GM12878 (cell line): ENCODE data around the gene CTNNAL1. TPM values are rescaled to one million over a fixed set of nuclear protein-coding genes. Genes with fewer than 3 reads are reported as not detected.

Source experiments
- ATAC-seq: fragments of 200-7000 bp; cut with Tn5 transposase; 3 replicates; pipeline ENCODE4 v1.9.1; 2020; ENCODE audit warnings: mild to moderate bottlenecking, moderate library complexity
- BruUV-seq: library from RNA; stranded (reverse); fragments of 400-500 nt; replicated peaks from 2 replicates; lab custom pipeline; 2021; lab: Mats Ljungman, UMichigan
- CTCF ChIA-PET: fragments of 300-600 bp; sonication (Branson Sonifier 250); formaldehyde crosslinking; extraction: SDS; loops from one replicate; lab custom pipeline; 2021; ENCODE audit warnings: inconsistent platforms; lab: Yijun Ruan, JAX
- POLR2A ChIA-PET: fragments of 350-600 bp; formaldehyde crosslinking; extraction: SDS; loops from one replicate; lab custom pipeline; 2021; ENCODE audit warnings: inconsistent platforms; lab: Charles Lee
- RAD21 ChIA-PET: fragments of 300-600 bp; sonication (Branson Sonifier 250); formaldehyde crosslinking; loops from one replicate; lab custom pipeline; 2023; ENCODE audit warnings: antibody characterized with exemption; ENCODE audit not compliant: unreplicated experiment; lab: Charles Lee
- SMC1A ChIA-PET: fragments of 300-600 bp; sonication (Branson Sonifier 250); formaldehyde crosslinking; loops from one replicate; lab custom pipeline; 2023; ENCODE audit not compliant: unreplicated experiment, uncharacterized antibody; lab: Charles Lee
- DNase-seq: peaks from one replicate; pipeline ENCODE4 v3.0.0-alpha.2; 2011; ENCODE audit warnings: low read depth, low spot score
- FAIRE-seq: peaks from 3 replicates; lab custom pipeline; 2011; peaks lifted over from hg19 to GRCh38; lab: Jason Lieb, UNC
- H2AFZ ChIP-seq: 2 replicates; pipeline ENCODE4 v1.6.0; 2011; ENCODE audit warnings: low read depth, low read length, control low read depth; ENCODE audit not compliant: control insufficient read depth
- H3K27ac ChIP-seq: 2 replicates; pipeline ENCODE4 v1.5.1; 2011; ENCODE audit warnings: control low read depth; ENCODE audit not compliant: control insufficient read depth, insufficient read depth
- H3K27me3 ChIP-seq, 2 experiments: replicated peaks in 1 of 2; 2 replicates each; pipeline versions ENCODE4 v1.6.0 to v1.6.1; 2011; ENCODE audit warnings: low read length in 1 of 2; ENCODE audit not compliant: control insufficient read depth in 2 of 2, insufficient read depth in 2 of 2
- H3K36me3 ChIP-seq, 2 experiments: 2 replicates each; pipeline ENCODE4 v1.5.1; 2011; ENCODE audit warnings: low read length in 1 of 2; ENCODE audit not compliant: control insufficient read depth in 2 of 2, insufficient read depth in 2 of 2
- H3K4me1 ChIP-seq: 2 replicates; pipeline ENCODE4 v1.6.1; 2011; ENCODE audit warnings: mild to moderate bottlenecking, low read length, moderate library complexity, mixed read lengths; ENCODE audit not compliant: control insufficient read depth, insufficient read depth
- H3K4me2 ChIP-seq: 2 replicates; pipeline ENCODE4 v1.6.0; 2011; ENCODE audit warnings: control low read depth; ENCODE audit not compliant: control insufficient read depth, insufficient read depth
- H3K4me3 ChIP-seq: fragments of 200-600 bp; sonication (generic); 2 replicates; pipeline ENCODE4 v1.5.1; 2016
- H3K79me2 ChIP-seq: 2 replicates; pipeline ENCODE4 v1.6.0; 2011; ENCODE audit warnings: low read length; ENCODE audit not compliant: control insufficient read depth, insufficient read depth
- H3K9ac ChIP-seq: 2 replicates; pipeline ENCODE4 v1.8.0; 2011; ENCODE audit warnings: low read length, control low read depth, mixed read lengths; ENCODE audit not compliant: control insufficient read depth, insufficient read depth
- H3K9me3 ChIP-seq: replicated peaks from 3 replicates; pipeline ENCODE4 v1.5.1; 2011; ENCODE audit warnings: mild to moderate bottlenecking, low read length; ENCODE audit not compliant: control insufficient read depth, insufficient read depth
- H4K20me1 ChIP-seq: 2 replicates; pipeline ENCODE4 v1.6.0; 2011; ENCODE audit not compliant: control insufficient read depth, insufficient read depth
- ASH2L ChIP-seq: fragments of 300-600, 200-600 bp; sonication (generic); IDR thresholded peaks from 2 replicates; pipeline ENCODE4 v1.6.1; 2017; ENCODE audit warnings: low read depth, mild to moderate bottlenecking, borderline replicate concordance
- CBX5 ChIP-seq: sonication (generic); IDR thresholded peaks from 2 replicates; pipeline ENCODE4 v1.6.1; 2016; ENCODE audit warnings: low read depth, moderate library complexity, mild to moderate bottlenecking, inconsistent platforms
- EGR1 ChIP-seq, 2 experiments: IDR thresholded peaks; 1 replicate in 1 of 2; 2 replicates in 1 of 2; pipeline ENCODE4 v1.6.1; 2011 to 2012; ENCODE audit warnings: low read depth in 2 of 2, low read length in 2 of 2, borderline replicate concordance in 1 of 2, mild to moderate bottlenecking in 1 of 2, moderate library complexity in 1 of 2
- FOXK2 ChIP-seq: fragments of 450-650 bp; IDR thresholded peaks from 2 replicates; pipeline ENCODE4 v1.6.1; 2017; ENCODE audit warnings: mild to moderate bottlenecking, moderate library complexity
- GABPA ChIP-seq: IDR thresholded peaks from 2 replicates; pipeline ENCODE4 v1.6.1; 2014; ENCODE audit warnings: antibody characterized with exemption, low read depth, mild to moderate bottlenecking, inconsistent platforms
- HDAC2 ChIP-seq: fragments of 200-600 bp; sonication (generic); IDR thresholded peaks from 2 replicates; pipeline ENCODE4 v1.6.1; 2017
- IKZF1 ChIP-seq: fragments of 450-650 bp; conservative IDR thresholded peaks from 2 replicates; pipeline ENCODE4 v1.6.1; 2017; ENCODE audit warnings: antibody characterized with exemption, mild to moderate bottlenecking
- IKZF2 ChIP-seq, 2 experiments: fragments of 450-650 bp; IDR thresholded peaks; 2 replicates each; pipeline ENCODE4 v1.6.1; 2017; ENCODE audit warnings: mild to moderate bottlenecking in 2 of 2, moderate library complexity in 2 of 2
- KLF5 ChIP-seq: fragments of 450-650 bp; IDR thresholded peaks from 2 replicates; pipeline ENCODE4 v1.6.1; 2014; ENCODE audit warnings: mild to moderate bottlenecking; ENCODE audit not compliant: partially characterized antibody
- NFXL1 ChIP-seq: fragments of 450-650 bp; IDR thresholded peaks from 2 replicates; pipeline ENCODE4 v1.6.1; 2017; ENCODE audit warnings: antibody characterized with exemption, mild to moderate bottlenecking, borderline replicate concordance
- NFYA ChIP-seq: IDR thresholded peaks from 2 replicates; pipeline ENCODE4 v1.6.1; 2011; ENCODE audit warnings: low read depth, mild to moderate bottlenecking, low read length, improper control_type of control experiment, borderline replicate concordance
- PML ChIP-seq: IDR thresholded peaks from 2 replicates; pipeline ENCODE4 v1.6.1; 2012; ENCODE audit warnings: low read length, inconsistent platforms
- POLR2AphosphoS5 ChIP-seq: IDR thresholded peaks from 2 replicates; pipeline ENCODE4 v1.6.1; 2011; ENCODE audit warnings: mild to moderate bottlenecking, low read length, inconsistent platforms
- YY1 ChIP-seq: IDR thresholded peaks from 2 replicates; pipeline ENCODE4 v1.6.1; 2011; ENCODE audit warnings: low read depth, mild to moderate bottlenecking, low read length
- WGBS: methylation state at CpG from one replicate; pipeline ENCODE4 v1.1.6; 2016; ENCODE audit warnings: low lambda C conversion rate; ENCODE audit not compliant: insufficient replicate concordance, insufficient coverage; ENCODE audit errors: missing lambda C conversion rate; 5-methylcytosine and 5-hydroxymethylcytosine counted together
- in situ Hi-C: fragments of 300-500 bp; cut with MboI; formaldehyde crosslinking; loops from 9 replicates; pipeline ENCODE4 v1.14.3; 2018; ENCODE audit warnings: mixed read lengths
- intact Hi-C: fragments of 100-400 bp; cut with micrococcal nuclease; formaldehyde crosslinking; loops from one replicate; pipeline ENCODE4 v1.14.2; 2022; ENCODE audit not compliant: unreplicated experiment
- polyA plus RNA-seq, 11 experiments: library from polyadenylated mRNA; depleted of rRNA in 4 of 11; unstranded in 6 of 11; stranded (reverse) in 5 of 11; fragments of >200 nt; fragmentation: Nextera tagmentation in 4 of 11; fragmentation: Illumina TruSeq in 1 of 11; extraction: Ambion mirVana in 4 of 11; extraction: Trizol in 1 of 11; gene quantifications; 1 replicate in 1 of 11; 2 replicates in 10 of 11; pipeline versions ENCODE4 v1.2.1 to v1.2.3, GENCODE V29; 2011 to 2016; ENCODE audit warnings: inconsistent platforms in 2 of 11, missing spikeins in 2 of 11, low read depth in 1 of 11
- total RNA-seq, 4 experiments: library from RNA; depleted of rRNA in 3 of 4; stranded (reverse); fragments of >200 nt in 3 of 4; fragmentation: Illumina TruSeq in 1 of 4; extraction: Trizol in 1 of 4; gene quantifications; 2 replicates each; pipeline versions ENCODE4 v1.2.1 to v1.2.3, GENCODE V29; 2013 to 2021
- TF ChIP-seq, protein P1 (sequence below): fragments of 450-650 bp; formaldehyde crosslinking; IDR thresholded peaks from 2 replicates; pipeline ENCODE4 v1.5.0; 2022; ENCODE audit warnings: mild to moderate bottlenecking, missing genetic modification characterization
- TF ChIP-seq, protein P2 (sequence below): IDR thresholded peaks from 2 replicates; pipeline ENCODE4 v1.6.1; 2011; ENCODE audit warnings: low read depth, mild to moderate bottlenecking, low read length, moderate library complexity, borderline replicate concordance; ENCODE audit errors: extremely low read depth
- TF ChIP-seq, protein P3 (sequence below): fragments of 450-650 bp; IDR thresholded peaks from 2 replicates; pipeline ENCODE4 v1.6.1; 2017; ENCODE audit warnings: antibody characterized with exemption, mild to moderate bottlenecking, moderate library complexity

Gene CTNNAL1
- total and polyA plus RNA-seq, 10 of the 15 experiments (the other 5 are each of a cell fraction or from before 2014, with no cell fraction given): 16.3 to 82.5 (median 45.2) TPM

DNA sequence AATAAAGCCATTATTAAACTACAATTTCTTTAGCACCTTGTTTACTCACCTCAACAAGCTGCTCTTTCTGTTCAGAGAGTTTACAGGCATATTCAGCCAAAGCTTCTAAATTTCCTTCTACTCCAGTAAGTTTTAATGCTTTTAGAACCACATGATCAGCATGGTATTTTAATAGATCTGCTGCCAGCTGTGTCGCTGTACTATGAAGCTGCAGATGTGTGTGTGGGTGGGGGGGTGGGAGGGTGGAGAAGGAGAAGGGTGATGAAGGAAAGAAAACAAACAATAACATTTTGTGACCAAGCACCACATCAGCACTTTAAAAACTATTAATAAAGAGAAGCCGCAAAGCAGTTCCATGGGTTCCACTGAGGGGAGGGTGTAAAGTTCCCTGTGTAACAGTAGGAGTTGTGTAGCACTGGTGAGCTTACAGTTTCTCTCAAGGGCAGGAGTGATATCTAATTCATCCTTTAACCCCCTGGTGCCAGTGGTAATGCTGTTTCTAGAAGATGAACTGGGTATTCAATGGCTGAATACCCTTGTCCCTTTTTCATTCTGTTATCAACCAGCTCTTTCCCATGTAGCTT lies 40.6 kb downstream of the CTNNAL1 start:
- 96% methylated on average over 2 of the region's 2 CpGs for WGBS
- no peak for DNase-seq
- no peak for TF ChIP-seq NFXL1
- TF ChIP-seq YY1: no peak
- TF ChIP-seq KLF5: no peak
- TF ChIP-seq IKZF2 (IDR thresholded peaks at IDR 0.05): no peak
- TF ChIP-seq IKZF1: no peak
- TF ChIP-seq PML: no peak
- no peak for TF ChIP-seq POLR2AphosphoS5
- TF ChIP-seq, protein P1, sequence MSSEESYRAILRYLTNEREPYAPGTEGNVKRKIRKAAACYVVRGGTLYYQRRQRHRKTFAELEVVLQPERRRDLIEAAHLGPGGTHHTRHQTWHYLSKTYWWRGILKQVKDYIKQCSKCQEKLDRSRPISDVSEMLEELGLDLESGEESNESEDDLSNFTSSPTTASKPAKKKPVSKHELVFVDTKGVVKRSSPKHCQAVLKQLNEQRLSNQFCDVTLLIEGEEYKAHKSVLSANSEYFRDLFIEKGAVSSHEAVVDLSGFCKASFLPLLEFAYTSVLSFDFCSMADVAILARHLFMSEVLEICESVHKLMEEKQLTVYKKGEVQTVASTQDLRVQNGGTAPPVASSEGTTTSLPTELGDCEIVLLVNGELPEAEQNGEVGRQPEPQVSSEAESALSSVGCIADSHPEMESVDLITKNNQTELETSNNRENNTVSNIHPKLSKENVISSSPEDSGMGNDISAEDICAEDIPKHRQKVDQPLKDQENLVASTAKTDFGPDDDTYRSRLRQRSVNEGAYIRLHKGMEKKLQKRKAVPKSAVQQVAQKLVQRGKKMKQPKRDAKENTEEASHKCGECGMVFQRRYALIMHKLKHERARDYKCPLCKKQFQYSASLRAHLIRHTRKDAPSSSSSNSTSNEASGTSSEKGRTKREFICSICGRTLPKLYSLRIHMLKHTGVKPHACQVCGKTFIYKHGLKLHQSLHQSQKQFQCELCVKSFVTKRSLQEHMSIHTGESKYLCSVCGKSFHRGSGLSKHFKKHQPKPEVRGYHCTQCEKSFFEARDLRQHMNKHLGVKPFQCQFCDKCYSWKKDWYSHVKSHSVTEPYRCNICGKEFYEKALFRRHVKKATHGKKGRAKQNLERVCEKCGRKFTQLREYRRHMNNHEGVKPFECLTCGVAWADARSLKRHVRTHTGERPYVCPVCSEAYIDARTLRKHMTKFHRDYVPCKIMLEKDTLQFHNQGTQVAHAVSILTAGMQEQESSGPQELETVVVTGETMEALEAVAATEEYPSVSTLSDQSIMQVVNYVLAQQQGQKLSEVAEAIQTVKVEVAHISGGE (CRISPR knock-in tag): no peak
- no peak for TF ChIP-seq HDAC2
- TF ChIP-seq NFYA: no peak
- TF ChIP-seq CBX5: no peak
- no peak for TF ChIP-seq GABPA
- TF ChIP-seq ASH2L: no peak
- no peak for TF ChIP-seq FOXK2
- no peak for TF ChIP-seq EGR1 (IDR thresholded peaks at IDR 0.05; ENCODE audit: borderline replicate concordance in 1 of 2, low read depth in 2 of 2, low read length in 2 of 2)
- TF ChIP-seq, protein P2, sequence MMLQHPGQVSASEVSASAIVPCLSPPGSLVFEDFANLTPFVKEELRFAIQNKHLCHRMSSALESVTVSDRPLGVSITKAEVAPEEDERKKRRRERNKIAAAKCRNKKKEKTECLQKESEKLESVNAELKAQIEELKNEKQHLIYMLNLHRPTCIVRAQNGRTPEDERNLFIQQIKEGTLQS: no peak
- TF ChIP-seq, protein P3, sequence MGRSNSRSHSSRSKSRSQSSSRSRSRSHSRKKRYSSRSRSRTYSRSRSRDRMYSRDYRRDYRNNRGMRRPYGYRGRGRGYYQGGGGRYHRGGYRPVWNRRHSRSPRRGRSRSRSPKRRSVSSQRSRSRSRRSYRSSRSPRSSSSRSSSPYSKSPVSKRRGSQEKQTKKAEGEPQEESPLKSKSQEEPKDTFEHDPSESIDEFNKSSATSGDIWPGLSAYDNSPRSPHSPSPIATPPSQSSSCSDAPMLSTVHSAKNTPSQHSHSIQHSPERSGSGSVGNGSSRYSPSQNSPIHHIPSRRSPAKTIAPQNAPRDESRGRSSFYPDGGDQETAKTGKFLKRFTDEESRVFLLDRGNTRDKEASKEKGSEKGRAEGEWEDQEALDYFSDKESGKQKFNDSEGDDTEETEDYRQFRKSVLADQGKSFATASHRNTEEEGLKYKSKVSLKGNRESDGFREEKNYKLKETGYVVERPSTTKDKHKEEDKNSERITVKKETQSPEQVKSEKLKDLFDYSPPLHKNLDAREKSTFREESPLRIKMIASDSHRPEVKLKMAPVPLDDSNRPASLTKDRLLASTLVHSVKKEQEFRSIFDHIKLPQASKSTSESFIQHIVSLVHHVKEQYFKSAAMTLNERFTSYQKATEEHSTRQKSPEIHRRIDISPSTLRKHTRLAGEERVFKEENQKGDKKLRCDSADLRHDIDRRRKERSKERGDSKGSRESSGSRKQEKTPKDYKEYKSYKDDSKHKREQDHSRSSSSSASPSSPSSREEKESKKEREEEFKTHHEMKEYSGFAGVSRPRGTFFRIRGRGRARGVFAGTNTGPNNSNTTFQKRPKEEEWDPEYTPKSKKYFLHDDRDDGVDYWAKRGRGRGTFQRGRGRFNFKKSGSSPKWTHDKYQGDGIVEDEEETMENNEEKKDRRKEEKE: no peak
- no peak for ATAC-seq
- in situ Hi-C loops: no loop called here
- no peak overlapping the region for H3K9ac ChIP-seq
- ChIA-PET POLR2A (no interaction called here), SMC1A (no interaction called here), RAD21 (no interaction called here), CTCF (no interaction called here)
- intact Hi-C loops: no loop called here
- H3K79me2 ChIP-seq: no peaks in the 10 kb centered on the region
- no peak overlapping the region for H3K4me2 ChIP-seq
- no peak overlapping the region for H3K27ac ChIP-seq
- H3K4me3 ChIP-seq: no peak overlapping the region
- no peak overlapping the region for H2AFZ ChIP-seq
- H3K36me3 ChIP-seq: no peaks in the 10 kb centered on the region; a peak in 1 of 4 replicates
- no TSS peak for BruUV-seq
- no peaks in the 10 kb centered on the region for H3K4me1 ChIP-seq
- no peaks in the 10 kb centered on the region for H4K20me1 ChIP-seq
- FAIRE-seq: no peak
- H3K27me3 ChIP-seq: no peaks in the 10 kb centered on the region
- no peaks in the 10 kb centered on the region; the same call in 2 of the 3 replicates for H3K9me3 ChIP-seq
